PC-3 (cell line): ENCODE measurements around the gene PPFIA1.

Source experiments
- EZH2phosphoT487 ChIP-seq: fragments of 300-600 bp; sonication (generic); IDR thresholded peaks from 2 replicates; pipeline ENCODE4 v1.6.1; 2018; ENCODE audit warnings: mild to moderate bottlenecking, antibody characterized with exemption, low read length, borderline replicate concordance
- TF ChIP-seq, protein P1 (sequence below): fragments of 300-600 bp; sonication (generic); conservative IDR thresholded peaks from 2 replicates; pipeline ENCODE4 v1.5.1; 2017; ENCODE audit warnings: antibody characterized with exemption, low read depth, mild to moderate bottlenecking, low read length

DNA sequence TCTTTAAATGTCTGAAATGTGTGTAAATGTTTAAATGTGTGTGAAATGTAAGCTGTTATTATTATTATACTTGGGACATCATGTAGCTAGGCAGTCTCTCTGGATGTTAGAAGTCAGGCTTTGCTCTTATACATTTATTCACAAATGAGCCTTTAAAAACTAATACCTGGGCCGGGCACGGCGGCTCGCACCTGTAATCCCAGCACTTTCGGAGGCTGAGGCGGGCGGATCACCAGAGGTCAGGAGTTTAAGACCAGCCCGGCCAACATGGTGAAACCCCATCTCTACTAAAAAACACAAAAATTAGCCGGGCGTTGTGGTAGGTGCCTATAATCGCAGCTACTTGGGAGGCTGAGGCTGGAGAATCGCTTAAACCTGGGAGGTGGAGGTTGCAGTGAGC is 106.1 kb downstream of the PPFIA1 start:
- TF ChIP-seq, protein P1, sequence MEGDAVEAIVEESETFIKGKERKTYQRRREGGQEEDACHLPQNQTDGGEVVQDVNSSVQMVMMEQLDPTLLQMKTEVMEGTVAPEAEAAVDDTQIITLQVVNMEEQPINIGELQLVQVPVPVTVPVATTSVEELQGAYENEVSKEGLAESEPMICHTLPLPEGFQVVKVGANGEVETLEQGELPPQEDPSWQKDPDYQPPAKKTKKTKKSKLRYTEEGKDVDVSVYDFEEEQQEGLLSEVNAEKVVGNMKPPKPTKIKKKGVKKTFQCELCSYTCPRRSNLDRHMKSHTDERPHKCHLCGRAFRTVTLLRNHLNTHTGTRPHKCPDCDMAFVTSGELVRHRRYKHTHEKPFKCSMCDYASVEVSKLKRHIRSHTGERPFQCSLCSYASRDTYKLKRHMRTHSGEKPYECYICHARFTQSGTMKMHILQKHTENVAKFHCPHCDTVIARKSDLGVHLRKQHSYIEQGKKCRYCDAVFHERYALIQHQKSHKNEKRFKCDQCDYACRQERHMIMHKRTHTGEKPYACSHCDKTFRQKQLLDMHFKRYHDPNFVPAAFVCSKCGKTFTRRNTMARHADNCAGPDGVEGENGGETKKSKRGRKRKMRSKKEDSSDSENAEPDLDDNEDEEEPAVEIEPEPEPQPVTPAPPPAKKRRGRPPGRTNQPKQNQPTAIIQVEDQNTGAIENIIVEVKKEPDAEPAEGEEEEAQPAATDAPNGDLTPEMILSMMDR = no peak
- TF ChIP-seq EZH2phosphoT487 = no peak
